GM18870 (cell line): Measurements from ENCODE around the gene ERICH3.
"Not testable (repeated sequence)": the region's sequence is repeated elsewhere in the genome, so short reads cannot be mapped to it uniquely, and the experiment has no call there.

Experiments used
- ATAC-seq: cut with Tn5 transposase; IDR thresholded peaks from one replicate; pipeline ENCODE4 v1.9.1; 2021; ENCODE audit warnings: moderate library complexity; ENCODE audit not compliant: unreplicated experiment

Gene ERICH3

DNA sequence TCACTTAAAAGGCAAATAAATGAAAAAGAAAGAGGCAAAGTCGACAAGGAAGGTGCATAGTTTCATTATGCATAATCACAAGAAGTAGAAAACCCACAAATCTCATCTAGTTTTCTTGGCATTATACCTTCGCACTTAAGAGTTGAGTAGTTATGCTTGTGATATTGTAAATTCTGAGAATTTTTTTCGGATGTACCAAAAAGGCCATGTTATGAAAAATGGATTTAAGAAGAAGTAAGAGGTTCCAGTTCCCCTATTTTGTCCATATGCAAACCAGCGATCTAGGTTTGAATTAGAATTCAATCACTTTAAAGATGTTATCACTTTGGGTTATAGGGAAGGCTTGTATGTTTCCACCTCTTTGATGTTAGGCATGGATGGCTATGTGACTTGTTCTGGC is 7.9 kb upstream of the ERICH3 start:
- ATAC-seq, result peak; percentile 93

DNA sequence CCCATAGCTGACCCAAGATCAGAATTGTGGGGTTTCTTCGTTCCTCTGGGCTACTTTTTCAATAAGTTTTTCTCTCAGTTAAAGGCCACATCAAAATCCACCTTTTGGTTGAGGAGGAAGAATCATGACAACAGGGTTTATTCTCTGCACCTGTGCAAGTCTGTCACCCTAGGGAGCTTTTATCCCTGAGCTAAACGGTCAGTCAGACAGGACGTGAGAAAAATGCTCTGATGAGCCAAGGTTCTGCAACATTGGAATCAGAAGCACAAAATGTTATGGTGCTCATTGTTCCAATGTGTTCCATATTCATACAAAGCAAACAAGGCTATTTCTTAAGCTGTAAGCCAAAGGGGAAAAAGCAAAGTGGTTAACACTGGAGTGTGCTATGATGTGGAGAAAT is 7.4 kb upstream of the ERICH3 start:
- ATAC-seq, result peak; percentile 34

DNA sequence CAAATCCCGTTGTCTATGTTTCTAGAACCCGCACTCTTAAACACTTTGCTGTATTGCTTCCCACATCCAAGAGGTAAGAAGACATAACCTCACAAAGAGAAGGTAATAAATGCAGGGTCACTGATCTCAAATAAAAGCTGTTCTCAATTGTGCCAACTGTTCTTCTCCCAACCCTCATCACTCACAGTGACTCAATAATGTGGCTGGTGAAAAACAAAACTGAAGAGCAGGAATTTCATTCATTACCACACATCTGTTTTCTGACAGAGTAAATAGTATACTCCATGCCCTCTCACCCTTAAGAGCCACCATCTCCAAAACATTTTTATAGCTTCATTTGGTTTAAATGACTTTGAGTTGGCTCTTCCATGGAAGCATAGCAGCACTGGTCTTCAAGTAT is 6.2 kb upstream of the ERICH3 start:
- no peak for ATAC-seq

DNA sequence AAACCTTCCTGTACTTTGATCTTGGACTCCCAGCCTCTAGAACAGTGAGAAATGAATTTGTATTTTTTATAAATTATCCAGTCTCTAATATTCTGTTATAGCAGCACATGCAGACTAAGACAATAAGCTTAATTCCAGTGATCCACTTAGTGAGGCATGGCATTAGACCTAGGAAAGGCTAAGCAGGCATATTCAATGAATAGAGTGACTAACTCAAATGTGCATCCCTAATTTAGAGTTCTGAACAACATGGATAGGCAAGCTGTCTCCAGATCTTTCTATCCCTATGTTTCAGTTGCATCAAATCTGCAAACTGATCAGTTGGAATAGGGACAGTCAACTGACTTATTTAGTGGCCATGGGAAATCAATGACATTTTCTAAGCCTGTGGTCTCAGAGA is 4.3 kb upstream of the ERICH3 start:
- ATAC-seq, result no peak

DNA sequence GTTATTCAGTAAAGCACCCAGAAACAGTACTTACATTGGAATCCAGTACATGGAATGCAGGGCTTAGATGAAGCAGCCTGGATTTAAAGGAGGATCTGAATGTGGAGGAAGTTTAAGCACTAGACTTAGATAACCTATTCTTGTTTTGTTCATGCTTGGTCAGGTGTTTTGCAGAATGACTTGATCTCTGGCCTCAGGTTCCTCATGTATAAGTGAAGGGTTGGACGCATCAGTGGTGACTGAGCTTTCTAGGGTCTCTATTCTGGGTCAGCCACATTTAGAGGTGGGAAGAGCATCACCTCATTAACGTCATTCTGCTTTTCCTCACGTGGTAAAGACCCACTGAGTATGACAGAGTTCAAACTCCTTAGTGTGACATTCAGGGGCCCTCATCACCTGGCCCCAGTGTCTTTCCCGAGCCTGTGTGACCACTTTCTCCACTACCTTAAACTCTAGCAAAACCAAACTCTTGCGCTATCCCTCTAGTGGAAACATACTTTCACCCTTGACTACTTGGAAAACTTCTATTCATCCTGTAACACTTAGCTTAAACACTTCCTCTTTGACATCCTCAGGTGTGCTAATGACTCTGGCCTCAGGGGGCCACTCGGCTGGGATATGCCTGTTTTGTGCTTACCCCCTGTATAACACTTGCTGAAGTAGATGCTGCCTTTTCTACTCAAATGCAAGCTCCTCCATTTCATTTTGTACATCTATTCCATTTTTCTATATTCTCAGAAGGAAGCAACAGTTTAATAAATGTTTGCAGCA is 871 bp upstream of the ERICH3 start:
- peak; percentile 52 for ATAC-seq

DNA sequence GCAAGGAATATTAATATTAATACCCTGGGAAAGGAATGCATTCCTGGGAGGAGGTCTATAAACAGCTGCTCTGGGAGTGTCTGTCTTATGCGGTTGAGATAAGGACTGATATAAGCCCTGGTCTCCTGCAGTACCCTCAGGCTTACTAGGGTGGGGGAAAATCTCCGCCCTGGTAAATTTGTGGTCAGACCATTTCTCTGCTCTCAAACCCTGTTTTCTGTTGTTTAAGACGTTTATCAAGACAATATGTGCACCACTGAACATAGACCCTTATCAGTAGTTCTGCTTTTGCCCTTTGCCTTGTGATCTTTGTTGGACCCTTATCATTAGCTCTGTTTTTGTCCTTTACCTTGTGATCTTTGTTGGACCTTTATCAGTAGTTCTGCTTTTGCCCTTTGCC is 2.7 kb downstream of the ERICH3 start:
- ATAC-seq, result not testable (repeated sequence)

DNA sequence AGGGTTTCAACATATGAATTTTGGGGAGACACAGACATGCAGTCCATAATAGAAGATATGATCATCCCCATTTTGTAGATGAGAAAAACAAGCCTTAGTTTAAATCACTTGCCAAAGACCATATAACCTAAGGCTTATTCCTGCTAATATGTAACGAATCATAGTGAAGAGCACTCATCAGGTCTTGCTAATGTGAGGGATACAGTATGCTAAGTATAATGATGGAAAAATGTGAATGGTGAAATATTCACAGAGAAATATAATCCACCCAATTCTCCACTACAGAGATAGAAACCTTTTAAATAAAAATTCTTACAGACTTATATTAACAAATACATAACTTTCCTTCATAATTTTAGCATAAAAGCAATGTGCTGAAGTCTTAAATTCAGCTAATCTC is 18.9 kb downstream of the ERICH3 start:
- ATAC-seq, result no peak

DNA sequence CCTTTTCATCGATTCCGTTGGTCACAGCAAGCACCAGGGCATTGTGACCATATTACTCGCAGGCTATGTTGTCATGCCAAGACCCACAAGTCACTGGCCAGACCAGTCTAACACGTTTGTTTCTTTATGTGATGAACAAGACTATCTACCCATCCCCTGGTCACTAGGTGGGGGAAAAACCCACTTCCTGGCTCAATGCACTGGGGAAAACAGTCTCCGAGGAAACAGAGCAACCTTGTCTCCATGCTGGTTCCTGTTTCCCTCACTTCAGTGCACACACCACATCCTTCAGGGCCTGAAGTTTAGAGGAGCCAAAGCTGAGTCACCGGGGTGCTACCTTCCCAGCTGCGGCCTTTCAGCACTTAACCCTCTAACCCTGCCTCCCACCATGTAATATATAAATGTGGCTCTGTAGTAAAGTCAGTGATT is 20.9 kb downstream of the ERICH3 start:
- peak; percentile 99 for ATAC-seq

DNA sequence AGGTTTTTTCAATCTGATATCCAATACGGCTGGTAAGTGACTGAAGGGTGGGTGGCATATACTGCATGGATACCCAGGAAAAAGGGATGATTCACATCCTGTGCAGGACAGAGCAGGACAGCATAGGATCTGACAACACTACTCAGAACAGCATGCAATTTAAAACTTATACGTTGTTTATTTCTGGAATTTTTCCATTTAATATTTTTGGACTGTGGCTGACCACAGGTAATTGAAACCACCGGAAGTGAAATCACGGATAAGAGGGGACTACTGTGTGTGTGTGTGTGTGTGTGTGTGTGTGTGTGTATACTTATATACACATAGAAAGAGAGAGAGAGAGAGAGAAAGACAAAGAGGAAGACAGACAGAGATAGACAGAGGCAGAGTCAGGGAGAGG is 23.0 kb downstream of the ERICH3 start:
- no peak for ATAC-seq

DNA sequence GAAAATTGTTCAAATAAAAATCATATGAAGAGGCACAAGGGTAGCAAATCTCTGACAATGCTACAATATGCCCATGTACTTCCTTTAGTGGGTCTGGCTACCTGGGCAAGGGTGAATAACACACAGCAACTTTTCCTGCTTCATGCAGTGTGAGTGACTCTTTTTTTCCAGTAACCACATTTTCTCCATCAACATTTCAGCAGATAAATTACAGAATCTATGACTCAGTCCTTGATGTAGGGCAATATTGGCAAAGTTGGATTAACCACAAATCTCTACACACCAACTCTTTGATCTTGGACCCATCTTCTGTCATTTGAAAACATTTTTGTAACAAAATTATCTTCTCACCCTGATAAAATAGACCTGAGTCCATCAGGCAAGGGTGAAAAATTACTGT is 31.7 kb downstream of the ERICH3 start:
- ATAC-seq, result no peak

DNA sequence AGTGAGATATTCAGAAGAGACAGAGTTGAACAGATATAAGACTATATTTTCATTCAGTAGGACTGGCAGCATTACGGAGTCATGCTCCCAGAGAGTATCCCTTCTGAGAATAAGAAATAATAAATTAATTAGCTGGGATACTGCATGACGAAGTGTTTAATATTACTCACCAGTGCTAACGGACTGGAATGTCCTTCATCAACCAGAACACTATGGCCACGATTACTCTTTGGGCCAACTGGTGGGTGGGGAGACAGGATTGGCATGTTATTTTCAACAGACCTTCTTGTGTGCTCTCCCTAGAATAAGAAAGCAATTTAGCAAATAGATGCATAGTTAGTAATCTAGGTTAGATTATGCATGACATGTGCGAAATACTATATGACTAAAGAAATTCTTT is 32.4 kb downstream of the ERICH3 start:
- no peak for ATAC-seq

DNA sequence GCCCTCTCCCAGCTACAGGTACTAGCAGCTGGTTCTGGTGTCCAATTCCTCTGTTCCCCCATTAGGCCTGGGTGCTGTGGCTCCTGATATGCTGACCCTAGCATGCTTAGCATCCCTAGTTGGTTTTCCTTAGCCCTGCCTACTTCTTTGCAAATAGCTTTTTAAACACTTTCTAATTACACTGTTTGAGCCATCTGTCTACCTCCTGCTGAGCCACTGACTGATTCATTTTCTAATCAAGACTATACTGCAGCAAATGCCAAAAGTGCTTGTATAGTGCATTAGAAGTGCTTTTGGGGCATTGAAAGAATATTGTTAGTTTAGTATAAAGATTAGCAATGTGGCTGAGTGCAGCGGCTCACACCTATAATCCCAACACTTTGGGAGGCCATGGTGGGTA is 36.3 kb downstream of the ERICH3 start:
- ATAC-seq, result no peak

DNA sequence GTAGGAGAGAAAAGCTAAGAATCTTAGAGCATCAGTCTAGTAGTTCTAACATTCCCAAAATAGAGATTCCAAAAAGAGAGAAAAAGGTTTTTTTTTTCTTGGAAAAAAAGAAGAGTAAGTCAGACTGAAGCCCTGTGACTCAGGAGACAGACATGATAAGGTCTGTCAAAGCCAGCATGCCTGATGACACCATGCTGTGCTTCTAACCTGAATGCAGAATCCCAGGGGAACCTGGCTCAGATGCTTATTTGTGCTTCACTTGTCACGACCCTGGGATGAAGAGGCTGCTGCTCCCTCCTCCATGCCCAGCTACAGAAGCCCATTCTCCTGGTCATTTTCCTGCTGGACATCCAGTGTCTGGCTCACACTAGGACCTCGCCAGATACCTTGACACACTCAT is 44.3 kb downstream of the ERICH3 start:
- ATAC-seq, result no peak

DNA sequence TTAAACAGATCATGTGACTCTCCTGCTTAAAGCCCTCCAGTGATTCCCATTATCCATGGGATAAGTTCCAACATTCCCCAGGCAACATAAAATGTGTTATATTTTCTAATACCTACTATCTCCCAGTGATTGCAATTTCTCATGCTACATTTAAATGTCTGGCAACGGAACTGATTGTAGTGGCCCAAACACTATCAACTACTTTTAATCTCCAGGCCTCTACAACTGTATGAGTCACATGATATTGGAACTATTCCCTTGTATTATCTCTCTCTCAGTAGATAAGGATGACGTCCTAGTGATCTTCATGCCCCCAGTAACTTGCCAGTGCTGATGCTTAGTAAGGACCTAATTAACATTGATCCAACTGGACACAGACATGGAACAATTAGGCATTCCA is 49.9 kb downstream of the ERICH3 start:
- no peak for ATAC-seq

DNA sequence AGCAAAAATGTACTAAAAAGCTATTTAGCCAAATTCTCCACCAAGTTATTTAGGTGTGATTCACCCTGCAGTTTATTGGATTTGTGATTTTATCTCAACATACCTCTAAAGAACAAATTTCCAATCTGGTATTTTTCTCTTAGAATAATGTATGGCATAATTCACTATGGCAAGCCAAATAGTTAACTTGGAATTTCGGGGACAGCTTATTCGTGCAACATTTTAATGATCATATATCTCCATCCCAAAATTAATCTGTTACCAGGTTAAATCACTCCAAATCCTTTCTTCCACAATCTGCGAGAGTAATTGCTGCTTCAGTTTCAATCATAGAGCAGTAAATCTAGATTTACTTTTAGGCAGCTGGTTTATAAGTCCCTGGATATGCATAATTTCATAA is 53.4 kb downstream of the ERICH3 start:
- no peak for ATAC-seq

DNA sequence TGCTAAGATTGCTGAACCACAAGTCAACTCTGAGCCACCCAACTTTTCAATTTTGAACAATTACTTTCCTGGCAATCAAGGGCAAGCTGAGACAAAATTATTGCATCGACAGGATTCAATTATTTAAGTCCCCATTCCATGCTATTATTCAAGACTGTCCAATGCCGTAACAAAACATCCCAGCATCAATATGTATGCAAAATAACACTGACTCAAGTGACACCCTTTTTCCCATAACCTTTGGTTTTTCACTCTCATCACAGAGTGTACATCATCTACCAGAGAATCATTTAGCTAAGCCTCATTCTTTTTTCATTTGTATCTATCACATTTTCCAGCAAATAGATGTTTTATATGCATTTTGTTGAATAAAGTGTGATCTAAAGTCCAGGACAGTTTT is 54.6 kb downstream of the ERICH3 start:
- ATAC-seq, result no peak

DNA sequence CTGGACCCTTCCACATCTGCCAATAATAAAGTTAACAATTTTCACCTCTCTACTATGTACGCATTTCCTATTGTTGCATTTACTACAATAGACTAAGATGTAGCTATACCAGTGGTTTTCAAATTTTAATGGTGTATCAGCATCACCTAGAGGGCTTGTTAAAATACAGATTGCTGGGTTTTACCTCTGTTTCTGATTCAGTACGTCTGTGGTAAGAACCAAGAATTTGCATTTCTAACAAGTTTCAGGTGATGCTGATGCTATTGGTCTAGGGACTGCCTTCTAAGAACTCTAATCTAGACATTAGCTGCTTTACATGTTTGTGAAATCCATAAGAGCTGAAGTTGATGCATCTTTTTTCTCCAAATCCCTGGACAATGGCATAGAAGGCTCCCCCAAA is 59.7 kb downstream of the ERICH3 start:
- peak; percentile 72 for ATAC-seq

DNA sequence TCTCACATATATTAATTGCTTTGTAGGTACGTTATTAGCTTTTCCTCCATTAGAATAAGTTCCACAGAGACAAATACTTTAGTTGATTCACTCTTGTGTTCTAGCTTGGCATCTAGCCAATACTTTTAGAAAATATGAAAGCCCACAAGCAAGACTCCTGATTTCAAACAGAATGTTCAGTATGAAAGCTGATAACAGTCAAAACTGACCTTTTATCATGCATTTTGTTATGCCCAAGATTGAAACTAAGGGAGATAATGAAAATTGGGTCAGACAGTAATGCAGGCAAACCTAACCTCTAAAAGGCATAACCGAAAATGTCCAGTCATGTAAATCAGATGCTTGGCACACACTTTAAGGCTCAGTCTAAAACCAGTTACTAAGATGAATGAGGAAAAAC is 61.7 kb downstream of the ERICH3 start:
- no peak for ATAC-seq

DNA sequence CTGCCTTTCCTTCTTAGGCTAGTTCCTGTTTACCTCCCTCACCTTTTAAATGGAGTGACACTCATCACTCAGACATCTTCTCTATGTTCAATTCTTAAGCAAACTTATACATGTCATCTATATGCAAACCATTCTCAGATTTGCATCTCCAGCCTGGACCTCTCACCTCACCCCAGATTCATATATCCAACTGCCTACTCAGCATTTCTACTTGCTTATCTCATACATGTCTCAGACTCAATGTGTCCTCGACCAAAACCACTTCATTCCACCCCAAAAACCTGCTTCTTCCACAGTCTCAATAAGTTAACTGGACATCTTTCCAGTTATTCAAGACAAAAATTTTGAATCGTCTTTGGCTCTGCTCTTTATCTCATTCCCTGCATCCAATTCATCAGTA is 62.6 kb downstream of the ERICH3 start:
- ATAC-seq, result no peak

DNA sequence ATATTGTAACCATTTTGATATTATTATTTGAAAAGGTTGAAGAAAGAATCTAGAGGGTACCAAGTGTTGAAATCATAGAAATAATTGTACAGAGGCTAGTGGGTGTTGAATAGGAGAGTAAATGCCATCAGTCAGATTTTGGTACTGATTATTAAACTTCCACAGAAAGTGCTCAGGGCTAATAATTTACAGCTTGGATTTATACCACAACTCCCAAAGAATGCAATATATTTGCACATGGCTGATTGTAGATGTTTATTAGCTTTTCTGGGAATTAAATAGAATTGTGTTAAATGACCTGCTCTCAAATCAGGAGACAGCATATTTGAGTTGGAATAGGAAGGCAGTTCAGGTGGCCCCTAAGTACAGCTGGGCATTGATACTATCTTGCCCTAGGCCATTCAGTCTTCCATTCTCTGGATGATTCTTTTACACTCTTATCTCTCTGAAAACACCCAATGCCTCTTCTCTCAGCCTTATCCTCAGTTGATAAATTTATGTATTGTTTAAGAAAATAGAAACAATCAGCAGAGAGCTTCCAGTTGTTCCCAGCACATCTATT is 63.7 kb downstream of the ERICH3 start:
- ATAC-seq, result no peak

DNA sequence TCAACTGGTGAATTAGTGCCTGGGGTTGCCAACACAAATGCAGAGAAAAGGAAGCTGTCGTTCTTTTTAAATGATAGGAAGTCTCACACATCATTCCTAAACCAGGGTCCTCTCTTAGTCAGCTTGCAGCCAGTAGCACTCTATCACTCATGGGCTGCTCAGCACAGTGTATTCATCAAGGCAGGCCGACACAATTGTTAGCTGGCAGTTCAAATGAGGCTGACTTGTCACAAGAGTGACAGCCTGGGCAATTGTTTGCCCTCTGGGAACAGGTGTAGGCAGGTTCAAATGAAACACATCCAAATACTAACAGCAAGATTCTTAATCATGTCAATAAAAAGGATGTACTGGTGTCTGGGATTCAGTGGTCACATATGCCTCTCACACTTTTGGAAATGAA is 76.9 kb downstream of the ERICH3 start:
- no peak for ATAC-seq

DNA sequence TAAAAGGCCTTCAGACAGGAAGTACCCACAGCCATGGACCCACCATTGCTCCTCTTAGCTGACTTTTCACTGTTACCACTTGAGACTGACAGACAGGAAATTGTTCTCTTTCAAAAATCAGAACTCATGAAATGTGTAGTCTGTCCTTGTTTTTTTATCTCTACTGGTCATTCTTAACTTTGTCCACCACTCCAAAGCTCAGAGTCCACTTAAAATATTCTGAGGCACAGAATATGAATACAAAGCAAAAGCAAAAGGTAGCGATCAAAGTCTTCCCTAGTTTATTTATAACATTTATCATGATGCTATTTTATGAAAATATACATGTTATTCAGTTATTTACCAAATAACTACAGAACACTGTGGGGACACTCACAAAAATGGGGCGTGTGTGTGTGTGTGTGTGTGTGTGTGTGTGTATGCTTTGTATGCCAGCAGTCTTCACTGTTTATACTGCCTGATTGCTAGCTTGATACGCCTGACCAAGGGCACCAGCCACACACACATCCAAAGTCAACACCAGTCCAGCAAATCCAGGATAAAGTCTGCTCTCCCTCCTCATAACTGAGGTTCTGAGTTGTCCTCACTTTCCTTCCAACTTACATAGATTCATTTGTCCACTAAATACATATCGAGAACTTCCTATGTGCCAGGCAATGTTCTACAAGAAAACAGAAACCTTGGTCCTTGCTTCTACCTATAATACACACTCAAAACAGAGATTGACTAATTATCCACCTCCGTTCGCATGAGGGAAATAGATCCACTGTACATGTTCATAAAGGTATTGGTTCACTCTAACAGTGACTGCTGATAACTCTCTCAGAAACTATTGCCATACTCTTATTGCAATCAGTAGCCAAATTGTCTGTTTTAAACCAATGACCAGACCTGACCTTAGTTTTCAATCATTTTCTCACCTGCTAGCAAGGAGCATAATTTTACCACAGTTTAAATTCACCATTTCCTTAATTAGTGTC is 79.4 kb downstream of the ERICH3 start:
- no peak for ATAC-seq
